ENCODE results near the gene IL11. TPM values are rescaled to one million over a fixed set of nuclear protein-coding genes. Genes with fewer than 3 reads are reported as not detected.

The IL11 gene
- total RNA-seq, 2 donors from 2014 or later: 0.92 TPM; not detected in 1

DNA sequence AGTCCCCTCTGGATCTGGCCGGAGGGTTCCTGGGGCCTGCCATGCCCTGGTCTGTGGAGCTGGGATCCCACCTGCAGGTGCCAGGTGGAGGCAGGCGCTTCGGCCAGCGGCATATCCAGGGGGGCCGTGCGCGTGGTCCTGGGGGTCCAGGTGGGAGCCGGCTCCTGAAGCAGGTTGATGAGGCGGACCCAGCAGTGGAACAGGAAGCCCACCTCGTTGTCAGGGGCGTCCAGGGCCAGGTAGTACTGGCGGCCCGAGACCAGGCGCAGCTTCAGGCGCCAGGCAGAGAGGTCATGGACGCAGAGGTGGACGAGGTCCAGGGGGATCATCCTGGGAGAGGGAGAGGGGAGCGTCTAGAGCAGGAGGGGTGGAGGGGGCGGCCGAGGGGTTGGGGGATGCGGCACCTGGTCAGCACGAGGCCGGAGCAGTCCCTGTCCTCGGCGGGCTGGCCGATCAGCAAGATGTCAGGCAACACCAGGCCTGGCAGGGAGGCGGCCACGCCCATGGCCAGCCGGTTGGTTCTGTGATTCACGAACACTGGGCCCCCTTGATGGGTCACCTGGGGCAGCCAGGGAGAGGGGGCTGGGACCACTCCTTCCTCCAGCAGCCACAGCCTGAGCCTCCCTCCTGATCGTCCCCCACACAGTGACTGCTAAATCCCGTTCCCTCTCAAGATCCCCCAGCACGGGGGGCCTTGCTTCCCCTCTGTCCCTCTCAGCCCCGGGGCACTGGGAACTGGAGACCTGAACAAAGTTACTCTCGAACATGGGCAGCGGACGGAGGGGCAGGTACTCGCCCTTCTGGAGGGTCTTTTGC, 7.9 kb downstream of the IL11 start:
- no peak for ATAC-seq (ENCODE audit: insufficient number of reproducible peaks, low FRiP score, low read depth)
- Histone ChIP-seq H3K4me3 (no peak overlapping the region), H3K9me3 (no peaks in the 10 kb centered on the region), H3K27me3 (replicated peaks; ENCODE audit: insufficient read depth) (no peaks in the 10 kb centered on the region), H3K27ac (no peak overlapping the region), H3K36me3 (no peaks in the 10 kb centered on the region), H3K4me1 (ENCODE audit: control insufficient read depth in 1 of 2, low read depth in 2 of 2) (no peaks in the 10 kb centered on the region)
- no peak for DNase-seq (ENCODE audit: low spot score)
- TF ChIP-seq CTCF (IDR thresholded peaks at IDR 0.05): no peak

DNA sequence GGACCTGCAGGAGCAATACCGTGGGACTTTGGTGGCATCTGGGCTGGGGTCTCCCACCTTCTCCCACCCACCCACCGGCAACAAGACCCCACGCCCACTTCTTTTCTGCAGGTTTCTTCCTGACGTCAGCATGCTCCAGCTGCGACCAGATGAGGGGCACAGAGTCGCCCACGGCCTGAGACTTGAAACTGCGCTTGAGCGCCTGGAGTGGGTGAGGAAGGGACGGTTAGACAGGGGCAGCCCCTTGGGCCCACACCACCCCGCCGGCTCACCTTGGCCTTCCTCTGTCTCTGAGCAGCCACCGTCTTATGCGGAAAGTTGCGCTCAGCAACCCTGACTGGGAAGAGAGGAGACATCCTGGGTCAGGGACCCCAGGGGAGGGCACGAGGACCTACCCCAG, 9.4 kb downstream of the IL11 start:
- Histone ChIP-seq H3K27me3 (replicated peaks; ENCODE audit: insufficient read depth) (no peaks in the 10 kb centered on the region), H3K4me3 (no peak overlapping the region), H3K4me1 (ENCODE audit: control insufficient read depth in 1 of 2, low read depth in 2 of 2) (no peaks in the 10 kb centered on the region), H3K27ac (no peak overlapping the region), H3K36me3 (no peaks in the 10 kb centered on the region), H3K9me3 (no peaks in the 10 kb centered on the region)
- no peak for ATAC-seq (ENCODE audit: insufficient number of reproducible peaks, low FRiP score, low read depth)
- DNase-seq (ENCODE audit: low spot score): no peak
- TF ChIP-seq CTCF (IDR thresholded peaks at IDR 0.05): no peak

DNA sequence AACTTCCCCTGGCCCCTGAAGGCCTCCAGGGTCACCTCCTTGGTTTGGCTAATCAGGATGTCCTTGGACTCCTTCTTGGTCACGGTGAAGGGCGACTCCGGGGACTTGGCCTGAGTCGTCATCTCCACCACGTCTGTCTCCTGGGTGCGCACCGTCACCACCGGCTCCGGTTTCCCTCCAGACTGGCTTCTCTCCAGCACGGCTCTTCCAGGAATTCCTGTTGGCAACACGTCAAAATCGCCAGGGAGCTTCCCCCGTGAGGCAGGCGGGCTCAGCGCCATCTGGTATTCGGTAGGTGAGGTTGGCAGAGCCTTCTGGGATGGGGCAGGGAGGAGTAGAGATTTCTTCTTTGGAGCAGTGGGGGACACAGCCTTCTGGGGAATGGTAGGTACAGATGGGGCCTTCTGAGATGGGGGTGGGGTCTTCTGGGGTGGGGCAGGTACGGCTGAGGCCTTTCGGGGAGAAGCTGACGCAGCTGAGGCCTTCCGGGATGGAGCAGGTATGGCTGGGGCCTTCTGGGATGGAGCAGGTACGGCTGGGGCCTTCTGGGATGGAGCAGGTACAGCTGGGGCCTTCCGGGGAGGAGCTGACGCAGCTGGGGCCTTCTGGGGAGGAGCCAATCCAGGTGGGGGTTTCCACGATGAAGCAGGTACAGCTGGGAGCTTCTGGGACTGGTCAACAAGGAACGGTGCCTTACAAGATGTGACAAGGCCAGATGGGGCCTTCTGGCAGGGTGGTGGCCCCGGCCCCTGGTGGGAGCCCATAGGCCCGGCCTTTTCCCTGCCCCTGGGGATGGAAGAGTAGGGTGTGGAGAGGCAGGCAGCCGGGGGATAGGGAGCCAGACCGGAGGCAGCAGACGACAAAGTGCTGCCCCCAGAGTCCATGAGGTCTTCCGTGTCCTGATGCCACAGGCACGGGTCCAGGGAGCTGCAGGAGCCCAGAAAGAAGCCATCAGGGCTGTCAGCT, 11.0 kb downstream of the IL11 start:
- Histone ChIP-seq H3K27me3 (replicated peaks; ENCODE audit: insufficient read depth) (no peaks in the 10 kb centered on the region), H3K4me1 (ENCODE audit: control insufficient read depth in 1 of 2, low read depth in 2 of 2) (peaks cover 0 to under 1% of the 10 kb centered on the region in 2 donors), H3K4me3 (no peak overlapping the region), H3K9me3 (no peaks in the 10 kb centered on the region), H3K36me3 (no peaks in the 10 kb centered on the region), H3K27ac (no peak overlapping the region)
- TF ChIP-seq CTCF (IDR thresholded peaks at IDR 0.05): no peak
- DNase-seq (ENCODE audit: low spot score) (no peak), ATAC-seq (ENCODE audit: insufficient number of reproducible peaks, low FRiP score, low read depth) (no peak)

- Histone ChIP-seq H3K9me3 (no peaks in the 10 kb centered on the region), H3K4me1 (ENCODE audit: control insufficient read depth in 1 of 2, low read depth in 2 of 2) (peaks cover 1 to 8% of the 10 kb centered on the region in 2 donors), H3K4me3 (no peak overlapping the region), H3K36me3 (no peaks in the 10 kb centered on the region), H3K27ac (no peak overlapping the region), H3K27me3 (replicated peaks; ENCODE audit: insufficient read depth) (no peaks in the 10 kb centered on the region)
- TF ChIP-seq CTCF (IDR thresholded peaks at IDR 0.05): no peak
- DNase-seq (ENCODE audit: low spot score): no peak
- ATAC-seq (ENCODE audit: insufficient number of reproducible peaks, low FRiP score, low read depth): no peak
Observed at GRCh38 chr19:55358493-55358892, 11.8 kb downstream of the IL11 start.

DNA sequence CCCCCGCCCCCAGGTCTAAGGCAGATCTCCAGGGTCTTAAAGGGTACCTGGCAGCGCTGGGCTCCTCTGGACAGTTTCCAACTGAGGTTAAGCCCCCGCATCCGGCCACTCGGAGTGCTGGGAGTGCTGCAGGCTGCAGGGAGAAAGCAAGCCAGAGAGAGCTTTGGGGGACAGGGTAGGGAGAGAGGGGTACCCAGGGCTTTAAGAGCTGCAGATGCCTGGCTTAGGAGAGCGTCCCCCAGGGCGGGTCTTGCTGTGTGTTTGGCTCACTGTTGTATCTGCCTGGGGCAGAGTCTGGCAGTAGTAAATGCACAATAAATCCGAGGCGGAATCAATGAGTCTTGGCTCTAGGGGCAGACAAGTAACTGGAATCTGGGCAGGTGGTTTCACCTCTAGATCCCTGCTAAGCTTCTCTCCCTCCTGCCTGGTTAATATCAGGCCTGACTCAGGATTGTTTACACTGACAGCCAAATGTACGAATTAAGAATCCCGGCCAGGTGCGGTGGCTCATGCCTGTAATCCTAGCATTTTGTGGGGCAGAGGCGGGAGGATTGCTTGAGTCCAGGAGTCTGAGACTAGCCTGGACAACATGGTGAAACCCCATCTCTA, 14.9 kb downstream of the IL11 start:
- no peaks in the 10 kb centered on the region for H3K9me3 ChIP-seq
- no peak overlapping the region for H3K4me3 ChIP-seq
- peaks cover 4 to 12% of the 10 kb centered on the region in 2 donors for H3K4me1 ChIP-seq (ENCODE audit: control insufficient read depth in 1 of 2, low read depth in 2 of 2)
- H3K27ac ChIP-seq: no peak overlapping the region
- DNase-seq (ENCODE audit: low spot score): no peak
- TF ChIP-seq CTCF (IDR thresholded peaks at IDR 0.05): no peak
- peaks cover 6% of the 10 kb centered on the region for H3K27me3 ChIP-seq (replicated peaks; ENCODE audit: insufficient read depth)
- ATAC-seq (ENCODE audit: insufficient number of reproducible peaks, low FRiP score, low read depth): no peak
- no peaks in the 10 kb centered on the region for H3K36me3 ChIP-seq

Data from thoracic aorta (tissue), 2 donors.